Activated CD8-positive, alpha-beta memory T cell treated with anti-CD3 and anti-CD28 coated beads, Interleukin-2, amount 50 U/mL, for 4 hours (primary cell): ENCODE measurements around the gene LRCH3.

Experiments used
- DNase-seq: peaks from one replicate; pipeline ENCODE4 v3.0.0-alpha.2; 2020

LRCH3 gene

GRCh38 chr3:197791113-197791891 lies at the start of gene LRCH3:
Gene LRCH3, plus strand, starts transcription at chr3:197791254. Its CDS starts 25 bp downstream, at chr3:197791279.
- peak; percentile 82 for DNase-seq

GRCh38 chr3:197742787-197743186 lies 48.3 kb upstream of the LRCH3 start:
- no peak for DNase-seq

GRCh38 chr3:197746209-197746608 lies 44.8 kb upstream of the LRCH3 start:
- no peak for DNase-seq

GRCh38 chr3:197746801-197747237 lies 44.2 kb upstream of the LRCH3 start:
- no peak for DNase-seq

GRCh38 chr3:197748597-197749314 lies 42.3 kb upstream of the LRCH3 start:
- no peak for DNase-seq

- DNase-seq = no peak
Measured at GRCh38 chr3:197749315-197749600, 41.8 kb upstream of the LRCH3 start.

- DNase-seq = peak; percentile 91
Measured at GRCh38 chr3:197749601-197750395, 41.3 kb upstream of the LRCH3 start, which contains the start of gene FYTTD1. Gene FYTTD1, plus strand, starts transcription at chr3:197749883. Its CDS starts 89 bp downstream, at chr3:197749972.

GRCh38 chr3:197750396-197750831 lies 40.6 kb upstream of the LRCH3 start:
- DNase-seq = peak; percentile 48

- peak; percentile 37 for DNase-seq
Measured at GRCh38 chr3:197750858-197751737, 40.0 kb upstream of the LRCH3 start.

- no peak for DNase-seq
Measured at GRCh38 chr3:197752107-197752506, 38.9 kb upstream of the LRCH3 start.

- DNase-seq = no peak
Measured at GRCh38 chr3:197753263-197753662, 37.8 kb upstream of the LRCH3 start.

- no peak for DNase-seq
Measured at GRCh38 chr3:197756704-197757103, 34.4 kb upstream of the LRCH3 start.

GRCh38 chr3:197758512-197758911 lies 32.5 kb upstream of the LRCH3 start:
- DNase-seq = no peak

GRCh38 chr3:197761784-197762183 lies 29.3 kb upstream of the LRCH3 start:
- DNase-seq = no peak

GRCh38 chr3:197775317-197775716 lies 15.7 kb upstream of the LRCH3 start:
- no peak for DNase-seq

GRCh38 chr3:197782230-197782629 lies 8.8 kb upstream of the LRCH3 start:
- no peak for DNase-seq

- DNase-seq = no peak
Measured at GRCh38 chr3:197784019-197784585, 7.0 kb upstream of the LRCH3 start.

- DNase-seq = no peak
Measured at GRCh38 chr3:197787412-197787811, 3.6 kb upstream of the LRCH3 start.

- DNase-seq = no peak
Measured at GRCh38 chr3:197789309-197789708, 1.7 kb upstream of the LRCH3 start.

GRCh38 chr3:197790033-197790432 lies 1.0 kb upstream of the LRCH3 start:
- DNase-seq = no peak

GRCh38 chr3:197791892-197792647 lies 1.0 kb downstream of the LRCH3 start:
- peak; percentile 39 for DNase-seq
